ENCODE data around the gene DPEP1.

Gene DPEP1

GRCh38 chr16:89602273-89602951 is 11.0 kb upstream of the DPEP1 start:
- Mint-ChIP-seq H3K27ac (no peak overlapping the region), H3K4me1 (peaks cover 13% of the 10 kb centered on the region), H3K9me3 (no peaks in the 10 kb centered on the region), H3K4me3 (no peak overlapping the region), H3K36me3 (no peaks in the 10 kb centered on the region), H3K27me3 (peaks cover 26% of the 10 kb centered on the region)
- ATAC-seq: peak; percentile 64

- Mint-ChIP-seq H3K36me3 (no peaks in the 10 kb centered on the region), H3K9me3 (no peaks in the 10 kb centered on the region), H3K27me3 (peaks cover 25% of the 10 kb centered on the region), H3K4me3 (no peak overlapping the region), H3K27ac (no peak overlapping the region), H3K4me1 (peaks cover 13% of the 10 kb centered on the region)
- ATAC-seq: no peak
These were observed 10.4 kb upstream of the DPEP1 start for GRCh38 chr16:89602952-89603590.

GRCh38 chr16:89604764-89605163 is 8.7 kb upstream of the DPEP1 start:
- no peak overlapping the region for H3K4me3 Mint-ChIP-seq
- no peaks in the 10 kb centered on the region for H3K9me3 Mint-ChIP-seq
- H3K36me3 Mint-ChIP-seq: no peaks in the 10 kb centered on the region
- no peak overlapping the region for H3K27ac Mint-ChIP-seq
- peaks cover 17% of the 10 kb centered on the region for H3K27me3 Mint-ChIP-seq
- H3K4me1 Mint-ChIP-seq: peaks cover 13% of the 10 kb centered on the region
- ATAC-seq: no peak

GRCh38 chr16:89605186-89605970 is 8.1 kb upstream of the DPEP1 start:
- Mint-ChIP-seq H3K27ac (no peak overlapping the region), H3K4me3 (no peak overlapping the region), H3K27me3 (peaks cover 17% of the 10 kb centered on the region), H3K4me1 (peaks cover 13% of the 10 kb centered on the region), H3K9me3 (no peaks in the 10 kb centered on the region), H3K36me3 (no peaks in the 10 kb centered on the region)
- ATAC-seq: no peak

GRCh38 chr16:89606006-89606405 is 7.4 kb upstream of the DPEP1 start:
- H3K36me3 Mint-ChIP-seq: no peaks in the 10 kb centered on the region
- no peak for ATAC-seq
- peaks cover 13% of the 10 kb centered on the region for H3K4me1 Mint-ChIP-seq

GRCh38 chr16:89607453-89607852 is 6.0 kb upstream of the DPEP1 start:
- Mint-ChIP-seq H3K27me3 (peaks cover 24% of the 10 kb centered on the region), H3K9me3 (no peaks in the 10 kb centered on the region), H3K36me3 (no peaks in the 10 kb centered on the region), H3K4me1 (peaks cover 6% of the 10 kb centered on the region), H3K27ac (no peak overlapping the region), H3K4me3 (no peak overlapping the region)
- ATAC-seq: no peak

More at GRCh38 chr16:89606006-89606405, 7.4 kb upstream of the DPEP1 start:
- Mint-ChIP-seq H3K27me3 (peaks cover 18% of the 10 kb centered on the region), H3K9me3 (no peaks in the 10 kb centered on the region), H3K27ac (no peak overlapping the region), H3K4me3 (no peak overlapping the region)

GRCh38 chr16:89607937-89608740 is 5.3 kb upstream of the DPEP1 start:
- Mint-ChIP-seq H3K9me3 (no peaks in the 10 kb centered on the region), H3K36me3 (no peaks in the 10 kb centered on the region), H3K27ac (no peak overlapping the region)

GRCh38 chr16:89610108-89610453 is 3.4 kb upstream of the DPEP1 start:
- H3K4me1 Mint-ChIP-seq: no peaks in the 10 kb centered on the region
- no peaks in the 10 kb centered on the region for H3K36me3 Mint-ChIP-seq
- no peak overlapping the region for H3K4me3 Mint-ChIP-seq
- no peaks in the 10 kb centered on the region for H3K9me3 Mint-ChIP-seq
- H3K27me3 Mint-ChIP-seq: peaks cover 42% of the 10 kb centered on the region
- ATAC-seq: no peak
- H3K27ac Mint-ChIP-seq: no peak overlapping the region

More at GRCh38 chr16:89607937-89608740, 5.3 kb upstream of the DPEP1 start:
- no peak for ATAC-seq
- Mint-ChIP-seq H3K4me1 (no peaks in the 10 kb centered on the region), H3K4me3 (no peak overlapping the region), H3K27me3 (peaks cover 24% of the 10 kb centered on the region)

- peaks cover 5% of the 10 kb centered on the region for H3K9me3 Mint-ChIP-seq
- peaks cover 7% of the 10 kb centered on the region for H3K4me1 Mint-ChIP-seq
- peaks cover 43% of the 10 kb centered on the region for H3K27me3 Mint-ChIP-seq
- no peak overlapping the region for H3K27ac Mint-ChIP-seq
- no peaks in the 10 kb centered on the region for H3K36me3 Mint-ChIP-seq
- no peak overlapping the region for H3K4me3 Mint-ChIP-seq
- ATAC-seq: no peak
These were observed 851 bp upstream of the DPEP1 start for GRCh38 chr16:89612415-89613166.

- no peak overlapping the region for H3K27ac Mint-ChIP-seq
- H3K4me1 Mint-ChIP-seq: peaks cover 7% of the 10 kb centered on the region
- H3K4me3 Mint-ChIP-seq: no peak overlapping the region
- ATAC-seq: no peak
- no peaks in the 10 kb centered on the region for H3K36me3 Mint-ChIP-seq
- H3K27me3 Mint-ChIP-seq: peaks cover 43% of the 10 kb centered on the region
- H3K9me3 Mint-ChIP-seq: peaks cover 5% of the 10 kb centered on the region
These were observed 565 bp downstream of the DPEP1 start for GRCh38 chr16:89613954-89614459.

- no peaks in the 10 kb centered on the region for H3K36me3 Mint-ChIP-seq
- H3K4me3 Mint-ChIP-seq: no peak overlapping the region
- H3K27me3 Mint-ChIP-seq: peaks cover 49% of the 10 kb centered on the region
- ATAC-seq: no peak
- peaks cover 7% of the 10 kb centered on the region for H3K4me1 Mint-ChIP-seq
- peaks cover 5% of the 10 kb centered on the region for H3K9me3 Mint-ChIP-seq
- H3K27ac Mint-ChIP-seq: no peak overlapping the region
These were observed 1.7 kb downstream of the DPEP1 start for GRCh38 chr16:89615176-89615575.

- Mint-ChIP-seq H3K36me3 (no peaks in the 10 kb centered on the region), H3K4me3 (no peak overlapping the region), H3K9me3 (peaks cover 5% of the 10 kb centered on the region), H3K4me1 (peaks cover 7% of the 10 kb centered on the region), H3K27me3 (peaks cover 53% of the 10 kb centered on the region), H3K27ac (no peak overlapping the region)
- ATAC-seq: peak; percentile 36
These were observed 2.2 kb downstream of the DPEP1 start for GRCh38 chr16:89615596-89616090.

- no peak for ATAC-seq
- Mint-ChIP-seq H3K27ac (peak overlapping the region; percentile 76), H3K27me3 (peaks cover 56% of the 10 kb centered on the region), H3K4me1 (peaks cover 7% of the 10 kb centered on the region), H3K4me3 (no peak overlapping the region), H3K36me3 (no peaks in the 10 kb centered on the region), H3K9me3 (peaks cover 5% of the 10 kb centered on the region)
These were observed 3.2 kb downstream of the DPEP1 start for GRCh38 chr16:89616623-89617022.

GRCh38 chr16:89617036-89617435 is 3.6 kb downstream of the DPEP1 start:
- Mint-ChIP-seq H3K27ac (peak overlapping the region; percentile 76), H3K4me1 (peaks cover 7% of the 10 kb centered on the region), H3K27me3 (peaks cover 56% of the 10 kb centered on the region), H3K36me3 (no peaks in the 10 kb centered on the region), H3K4me3 (no peak overlapping the region), H3K9me3 (peaks cover 5% of the 10 kb centered on the region)
- ATAC-seq: no peak
